ENCODE data around the gene CTNNA2.

DNA sequence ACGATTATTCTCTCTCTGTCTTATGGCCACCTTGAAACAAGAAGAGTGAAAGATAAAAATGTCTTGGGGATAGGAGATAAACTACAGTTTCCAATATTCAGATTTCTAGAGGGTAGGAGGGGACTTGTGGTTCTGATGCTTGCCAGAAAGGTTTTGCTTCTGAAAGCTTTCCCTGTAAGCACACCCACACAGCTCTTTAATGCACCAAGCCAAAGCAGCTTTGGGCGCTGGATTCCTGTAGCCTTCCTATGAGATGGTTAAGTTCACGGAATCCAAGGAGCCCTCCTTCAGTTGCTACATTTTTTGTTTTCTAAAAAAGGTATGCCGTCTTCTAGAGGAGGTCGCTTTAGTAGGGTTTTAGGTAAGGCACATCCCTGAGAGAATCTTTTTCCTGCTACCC, 786.8 kb downstream of the CTNNA2 start:
- TF ChIP-seq, protein P1, sequence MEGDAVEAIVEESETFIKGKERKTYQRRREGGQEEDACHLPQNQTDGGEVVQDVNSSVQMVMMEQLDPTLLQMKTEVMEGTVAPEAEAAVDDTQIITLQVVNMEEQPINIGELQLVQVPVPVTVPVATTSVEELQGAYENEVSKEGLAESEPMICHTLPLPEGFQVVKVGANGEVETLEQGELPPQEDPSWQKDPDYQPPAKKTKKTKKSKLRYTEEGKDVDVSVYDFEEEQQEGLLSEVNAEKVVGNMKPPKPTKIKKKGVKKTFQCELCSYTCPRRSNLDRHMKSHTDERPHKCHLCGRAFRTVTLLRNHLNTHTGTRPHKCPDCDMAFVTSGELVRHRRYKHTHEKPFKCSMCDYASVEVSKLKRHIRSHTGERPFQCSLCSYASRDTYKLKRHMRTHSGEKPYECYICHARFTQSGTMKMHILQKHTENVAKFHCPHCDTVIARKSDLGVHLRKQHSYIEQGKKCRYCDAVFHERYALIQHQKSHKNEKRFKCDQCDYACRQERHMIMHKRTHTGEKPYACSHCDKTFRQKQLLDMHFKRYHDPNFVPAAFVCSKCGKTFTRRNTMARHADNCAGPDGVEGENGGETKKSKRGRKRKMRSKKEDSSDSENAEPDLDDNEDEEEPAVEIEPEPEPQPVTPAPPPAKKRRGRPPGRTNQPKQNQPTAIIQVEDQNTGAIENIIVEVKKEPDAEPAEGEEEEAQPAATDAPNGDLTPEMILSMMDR (conservative IDR thresholded peaks at IDR 0.05 in 1 of 2, IDR thresholded peaks at IDR 0.05 in 1 of 2; ENCODE audit: extremely low read depth in 1 of 2, insufficient read depth in 1 of 2, low read depth in 1 of 2, low read length in 2 of 2): no peak
- no peak for TF ChIP-seq EZH2 (IDR thresholded peaks at IDR 0.05; ENCODE audit: borderline replicate concordance, low read length)

All from mammary epithelial cell (primary cell).